ENCODE measurements around the gene VWA8. TPM values are rescaled to one million over a fixed set of nuclear protein-coding genes. Genes with fewer than 3 reads are reported as not detected.
"Not testable (repeated sequence)": the region's sequence is repeated elsewhere in the genome, so short reads cannot be mapped to it uniquely, and the experiment has no call there.

The VWA8 gene
- total RNA-seq, 1 donor from 2014 or later = 49.3 TPM

DNA sequence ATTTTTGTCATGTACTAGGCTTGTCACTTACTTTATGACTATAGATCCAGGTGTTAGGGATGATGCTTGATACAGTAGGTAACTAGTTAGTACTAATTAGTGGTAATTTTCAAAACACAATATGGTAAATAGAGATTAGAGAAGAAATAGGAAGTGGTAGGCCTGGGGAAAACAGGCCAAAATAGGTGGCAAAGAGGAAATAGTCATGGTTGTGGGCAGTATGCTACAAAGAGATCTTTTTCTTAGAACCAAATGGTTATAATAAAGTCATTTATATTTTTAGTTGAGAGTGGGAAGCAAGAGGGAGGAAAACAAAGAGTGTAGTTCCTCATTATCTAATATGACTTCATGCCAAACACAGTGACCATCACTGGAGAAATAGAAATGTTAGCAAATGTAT, 9.1 kb upstream of the VWA8 start:
- FAIRE-seq (no peak), DNase-seq (ENCODE audit: low spot score in 2 of 2) (no peak)

GRCh38 chr13:41969072-41969471, 8.2 kb upstream of the VWA8 start:
- no peak for DNase-seq (ENCODE audit: low spot score in 2 of 2)
- FAIRE-seq = no peak

GRCh38 chr13:41966671-41967070, 5.8 kb upstream of the VWA8 start:
- FAIRE-seq = no peak
- no peak for DNase-seq (ENCODE audit: low spot score in 2 of 2)

GRCh38 chr13:41962994-41963393, 2.1 kb upstream of the VWA8 start:
- FAIRE-seq (no peak), DNase-seq (ENCODE audit: low spot score in 2 of 2) (no peak)

DNA sequence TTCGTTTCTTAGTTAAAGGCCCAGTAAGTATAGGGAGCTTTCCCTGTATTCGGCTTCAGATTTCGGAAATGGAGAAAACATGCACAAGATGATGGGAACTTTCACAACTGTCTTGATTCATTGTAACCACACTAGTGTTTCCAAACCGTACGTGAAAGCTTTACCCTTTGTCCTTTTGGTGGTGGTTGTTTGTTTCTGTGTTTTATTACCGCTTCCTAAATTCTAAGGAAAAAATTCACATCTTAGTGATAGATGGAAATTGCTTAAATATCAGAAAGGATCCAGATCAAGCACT, 504 bp upstream of the VWA8 start:
- no peak for DNase-seq (ENCODE audit: low spot score in 2 of 2)
- no peak for FAIRE-seq

DNA sequence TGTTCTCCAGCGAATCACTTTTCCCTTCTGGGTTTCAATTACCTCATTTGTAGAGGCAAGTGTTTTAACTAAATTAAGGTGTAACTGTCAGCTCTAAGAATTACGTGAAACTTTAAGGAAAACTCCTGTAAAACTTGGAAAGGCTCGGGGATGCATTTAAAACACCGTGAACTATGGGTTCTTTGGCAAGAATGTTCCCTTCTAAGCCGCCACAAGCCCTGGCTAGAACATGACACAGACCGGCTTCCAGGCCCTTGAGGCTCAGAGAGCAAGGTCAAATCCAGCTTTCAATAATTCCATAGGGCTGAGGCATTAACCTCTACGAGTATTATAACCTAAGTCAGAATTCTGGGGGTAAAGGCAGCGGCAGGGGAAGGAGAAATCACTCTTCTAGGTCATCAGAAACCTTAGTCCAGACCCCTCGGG, 685 bp downstream of the VWA8 start:
- DNase-seq (ENCODE audit: low spot score in 2 of 2) (peak; percentile 17 to 31), FAIRE-seq (no peak)

DNA sequence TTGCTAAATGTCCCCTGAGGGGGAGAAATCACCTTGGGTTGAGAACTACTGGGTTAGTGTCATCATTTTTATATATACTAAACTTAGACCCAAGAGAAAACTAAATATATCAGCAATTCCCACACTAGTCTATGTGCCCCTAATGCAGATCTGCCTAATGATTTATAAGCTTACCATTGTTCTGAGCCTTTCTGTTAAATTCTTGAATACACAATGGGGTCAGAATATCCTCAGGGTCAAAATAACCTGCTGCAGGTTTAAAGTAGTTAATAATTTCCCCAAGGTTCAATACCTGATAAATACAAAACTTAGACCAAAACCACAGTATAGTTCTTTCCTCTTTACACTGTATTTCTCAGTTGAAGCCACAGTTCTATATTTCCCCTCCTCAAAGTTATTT, 4.6 kb downstream of the VWA8 start:
- DNase-seq (ENCODE audit: low spot score in 2 of 2) = no peak
- FAIRE-seq = no peak

DNA sequence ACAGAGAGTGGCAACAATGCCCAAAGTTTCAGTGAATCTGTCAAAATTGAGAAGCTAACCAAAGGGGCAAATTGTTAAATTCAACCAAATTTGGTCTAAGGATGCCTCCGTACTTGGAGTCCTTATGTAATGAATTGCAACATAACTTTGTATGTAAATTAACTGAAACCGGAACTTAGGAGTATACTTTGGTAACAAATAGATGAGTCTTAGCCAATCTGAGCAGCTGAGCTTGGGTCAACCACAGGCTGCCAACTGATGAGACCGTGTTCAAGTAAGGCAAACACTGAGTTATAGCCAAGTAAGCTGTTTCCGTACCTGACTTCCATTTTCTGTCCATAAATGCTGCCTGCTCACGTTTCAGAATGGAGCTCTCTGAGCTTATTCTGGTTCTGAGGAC, 5.3 kb downstream of the VWA8 start:
- DNase-seq (ENCODE audit: low spot score in 2 of 2) (no peak), FAIRE-seq (no peak)

DNA sequence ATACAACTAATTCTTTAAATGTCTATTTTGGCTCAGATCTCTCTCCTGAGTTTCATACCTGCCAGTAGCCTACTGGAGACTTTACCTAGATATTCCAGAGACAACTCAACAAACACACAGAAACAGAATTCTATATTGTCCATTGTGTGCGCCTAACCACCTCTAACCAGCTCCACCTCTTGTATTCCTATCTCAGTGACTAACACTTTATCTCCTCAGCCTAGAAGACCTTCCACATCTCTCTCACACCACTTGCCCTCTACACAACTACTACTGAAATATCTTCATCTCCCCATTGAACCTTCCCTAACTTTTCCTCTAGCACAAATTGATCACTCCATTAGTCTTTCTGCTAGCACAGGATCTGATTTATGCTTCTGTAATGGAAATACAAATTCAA, 6.7 kb downstream of the VWA8 start:
- no peak for FAIRE-seq
- no peak for DNase-seq (ENCODE audit: low spot score in 2 of 2)

GRCh38 chr13:41952749-41953148, 8.2 kb downstream of the VWA8 start:
- no peak for DNase-seq (ENCODE audit: low spot score in 2 of 2)
- no peak for FAIRE-seq

DNA sequence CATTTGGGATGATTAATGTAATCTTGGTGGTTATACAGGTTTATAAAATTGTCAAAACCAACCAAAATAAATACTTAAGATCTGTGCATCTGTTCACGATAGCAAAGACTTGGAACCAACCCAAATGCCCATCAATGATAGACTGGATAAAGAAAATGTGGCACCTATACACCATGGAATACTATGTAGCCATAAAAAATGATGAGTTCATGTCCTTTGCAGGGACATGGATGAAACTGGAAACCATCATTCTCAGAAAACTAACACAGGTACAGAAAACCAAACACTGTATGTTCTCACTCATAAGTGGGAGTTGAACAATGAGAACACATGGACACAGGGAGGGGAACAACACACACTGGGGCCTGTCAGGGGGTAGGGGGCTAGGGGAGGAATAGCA, 11.8 kb downstream of the VWA8 start:
- FAIRE-seq; DNase-seq (ENCODE audit: low spot score in 2 of 2): not testable (repeated sequence)

DNA sequence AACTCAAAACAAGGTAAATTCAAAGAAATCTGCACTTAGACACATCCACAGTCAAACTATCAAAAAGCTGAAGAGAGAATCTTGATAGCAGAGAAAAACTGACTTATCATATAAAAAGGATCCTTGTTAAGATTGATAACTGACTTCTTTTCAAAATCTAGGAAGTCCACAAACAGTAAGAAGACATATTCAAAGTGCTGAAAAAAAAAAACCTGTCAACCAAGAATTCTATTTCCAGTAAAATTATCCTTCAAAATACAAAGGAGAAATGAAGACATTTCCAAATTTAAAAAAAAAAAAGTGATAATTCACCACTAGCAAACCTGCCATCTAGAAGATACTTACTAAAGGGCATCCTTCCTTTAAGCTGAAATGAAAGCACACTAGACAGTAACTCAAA, 15.0 kb downstream of the VWA8 start:
- FAIRE-seq (peak; percentile 13), DNase-seq (ENCODE audit: low spot score in 2 of 2) (no peak)

DNA sequence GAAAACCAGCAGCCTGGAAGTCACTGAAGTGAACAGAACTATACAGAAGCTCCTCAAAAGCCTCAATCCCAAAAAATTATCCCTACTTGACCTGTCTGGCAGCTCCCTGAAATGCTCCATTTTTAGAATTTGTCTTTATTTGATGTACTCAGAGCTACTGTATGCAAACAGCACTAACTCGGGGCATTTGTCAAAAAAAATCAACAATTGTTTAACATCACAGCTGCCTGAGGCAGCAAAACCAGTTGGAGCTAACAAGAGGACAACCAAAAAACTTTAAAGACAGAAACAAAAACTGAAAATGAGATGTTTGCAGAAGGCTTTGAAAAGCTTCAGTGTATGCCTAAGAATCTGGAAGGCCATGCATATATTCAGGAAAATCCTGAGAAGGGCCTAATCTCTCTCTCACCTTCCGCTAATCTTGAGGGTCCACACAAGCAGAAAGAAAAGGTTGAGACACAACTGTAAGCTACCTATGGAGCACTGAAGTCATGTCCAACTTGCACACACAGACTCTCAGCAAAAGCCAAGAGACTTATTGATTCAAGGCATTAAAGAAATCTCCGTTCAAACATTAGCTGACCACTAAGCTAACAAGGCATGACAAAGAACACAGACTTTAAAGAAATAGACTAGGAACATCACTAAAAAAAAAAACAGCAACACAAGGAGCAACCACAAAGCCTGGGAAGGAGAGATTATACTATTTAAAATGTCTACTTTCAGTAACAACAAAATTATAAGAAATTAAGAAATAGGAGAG, 16.1 kb downstream of the VWA8 start:
- DNase-seq (ENCODE audit: low spot score in 2 of 2) (no peak), FAIRE-seq (no peak)

- no peak for DNase-seq (ENCODE audit: low spot score in 2 of 2)
- no peak for FAIRE-seq
Observed at GRCh38 chr13:41944229-41944628, 16.7 kb downstream of the VWA8 start.

DNA sequence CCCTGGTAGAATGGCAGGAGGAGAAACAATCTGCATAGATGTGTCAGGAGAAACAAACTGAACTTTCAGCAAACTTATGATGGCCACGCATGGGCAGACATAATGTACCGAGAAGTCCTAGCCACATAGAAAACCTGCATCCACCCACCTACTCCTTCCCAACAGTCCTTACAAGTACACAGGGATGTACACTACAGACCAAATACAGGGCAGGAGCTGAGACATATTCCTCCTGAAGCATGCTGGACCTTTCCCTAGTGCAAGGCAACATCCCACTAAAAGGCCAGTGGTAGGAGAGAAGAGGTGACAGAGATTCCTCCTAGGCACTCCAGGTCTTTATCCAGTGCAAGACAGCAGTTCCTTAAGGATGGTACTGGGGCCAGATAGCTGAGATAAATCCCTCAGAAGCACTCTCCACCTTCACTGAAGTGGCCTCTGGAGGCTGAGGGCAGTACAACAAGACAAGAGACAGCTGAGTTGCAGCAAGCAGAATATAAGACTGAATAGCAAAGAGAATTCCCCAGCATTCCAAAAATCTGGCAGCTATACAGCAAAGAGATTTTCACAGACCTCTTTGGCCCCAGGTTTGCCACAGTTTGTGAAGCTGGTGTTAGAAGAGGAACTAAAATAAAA, 18.3 kb downstream of the VWA8 start:
- no peak for FAIRE-seq
- no peak for DNase-seq (ENCODE audit: low spot score in 2 of 2)

DNA sequence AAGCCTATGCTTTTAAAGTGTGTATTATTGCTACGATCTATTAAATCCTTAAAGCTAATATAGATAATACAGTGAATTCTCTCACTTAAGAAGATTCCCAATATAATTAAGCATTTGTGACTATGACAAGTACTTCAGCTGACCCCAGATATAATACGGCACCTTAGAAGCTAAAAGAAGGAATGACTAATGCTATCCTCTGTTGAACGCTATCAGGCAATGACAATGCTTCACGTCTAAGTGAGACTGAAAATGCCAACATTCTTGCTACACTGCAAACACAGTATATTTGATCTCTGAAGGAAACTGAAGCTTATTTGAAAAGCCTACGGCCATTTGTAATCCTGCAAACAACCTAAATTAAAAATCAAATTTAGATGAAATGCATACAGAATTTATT, 19.7 kb downstream of the VWA8 start:
- DNase-seq (ENCODE audit: low spot score in 2 of 2) = no peak
- FAIRE-seq = no peak

DNA sequence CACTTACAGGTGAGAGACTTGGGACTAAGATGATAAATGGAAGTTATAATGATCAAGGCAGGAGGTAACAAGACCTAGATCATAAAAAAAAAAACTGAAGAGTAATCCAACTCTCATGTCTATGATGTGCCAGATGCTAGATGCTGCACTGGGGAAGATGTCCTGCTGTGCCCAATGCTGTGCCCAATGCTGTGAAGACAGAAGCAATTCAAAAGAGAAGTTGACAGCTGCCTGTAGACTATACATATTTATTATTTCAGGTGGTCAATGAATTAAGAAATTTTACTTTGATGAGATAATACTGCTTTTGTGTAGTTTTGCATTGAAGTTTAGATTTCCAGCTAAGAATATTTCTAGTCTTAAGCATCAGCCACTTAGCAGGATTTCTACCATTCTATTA, 21.5 kb downstream of the VWA8 start:
- DNase-seq (ENCODE audit: low spot score in 2 of 2) = no peak
- no peak for FAIRE-seq

DNA sequence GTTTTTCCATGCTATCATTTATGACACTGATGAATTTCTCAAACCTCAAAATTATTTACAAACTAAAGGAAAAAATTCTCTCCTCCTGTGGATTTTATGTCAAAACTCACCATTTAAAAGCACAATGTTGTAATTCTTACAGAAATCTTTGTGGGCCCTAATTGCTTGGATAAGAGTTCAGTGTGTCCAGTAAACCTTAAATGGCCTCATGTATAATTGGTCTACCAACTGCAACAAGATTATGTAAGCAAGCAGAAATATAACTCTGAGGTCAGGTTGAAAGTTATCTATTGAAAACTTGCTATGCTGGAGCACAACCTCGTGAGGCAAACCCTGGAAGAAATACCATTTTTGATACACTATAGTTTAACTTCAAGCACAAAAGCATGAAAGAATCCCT, 22.0 kb downstream of the VWA8 start:
- FAIRE-seq (no peak), DNase-seq (ENCODE audit: low spot score in 2 of 2) (no peak)

DNA sequence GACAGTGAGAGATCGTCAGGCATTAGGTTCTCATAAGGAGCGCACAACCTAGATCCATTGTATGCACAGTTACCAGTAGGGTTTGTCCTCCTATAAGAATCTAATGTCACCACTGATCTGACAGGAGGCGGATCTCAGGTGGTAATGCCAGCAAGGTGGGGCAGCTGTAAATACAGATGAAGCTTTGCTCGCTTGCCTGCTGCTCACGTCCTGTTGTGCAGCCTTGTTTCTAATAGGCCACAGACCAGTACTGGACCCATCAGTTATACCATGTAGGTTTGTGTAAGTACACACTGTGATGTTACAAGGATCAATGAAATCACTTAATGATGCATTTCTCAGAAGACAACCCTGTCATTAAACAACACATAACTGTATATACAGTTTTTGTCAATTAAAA, 23.5 kb downstream of the VWA8 start:
- FAIRE-seq = no peak

DNA sequence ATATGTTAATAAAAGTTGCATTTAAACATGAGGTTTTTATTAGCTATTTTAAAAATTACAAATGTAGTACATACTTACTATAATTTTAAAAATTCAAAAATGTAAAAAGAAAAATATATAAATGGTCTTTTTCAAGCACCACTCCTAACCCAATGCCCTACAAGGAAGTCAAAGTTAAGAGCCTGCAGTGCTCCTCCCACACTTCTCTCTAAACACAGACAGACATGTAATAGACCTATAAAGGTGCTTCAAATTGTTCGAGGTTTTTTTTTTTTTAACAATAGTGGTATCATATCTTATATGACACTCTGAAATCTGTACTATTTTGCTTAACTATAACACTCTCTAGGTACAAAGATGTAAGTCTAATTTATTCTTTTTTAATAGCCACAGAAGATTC, 25.4 kb downstream of the VWA8 start:
- no peak for DNase-seq (ENCODE audit: low spot score in 2 of 2)
- no peak for FAIRE-seq

More for the DNA sequence above, 23.5 kb downstream of the VWA8 start:
- DNase-seq (ENCODE audit: low spot score in 2 of 2) = no peak

GRCh38 chr13:41934994-41935393, 25.9 kb downstream of the VWA8 start:
- DNase-seq (ENCODE audit: low spot score in 2 of 2) = no peak
- peak; percentile 51 for FAIRE-seq

DNA sequence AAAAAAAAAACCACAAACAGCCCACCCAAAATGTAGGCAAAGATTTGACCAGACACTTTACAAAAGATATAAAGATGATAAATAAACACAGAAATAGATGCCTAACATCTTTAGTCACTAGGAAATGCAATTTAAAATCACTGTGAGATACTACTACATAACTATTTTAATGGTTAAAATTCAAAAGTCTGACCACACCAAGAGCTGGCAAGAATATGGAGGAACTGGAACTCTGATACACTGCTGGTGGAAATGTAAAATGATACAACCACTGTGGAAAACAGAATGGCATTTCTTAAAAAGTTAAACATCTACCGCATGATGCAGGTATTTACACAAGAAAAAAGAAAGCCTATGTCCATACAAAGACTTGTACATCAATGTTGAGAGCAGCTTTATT, 26.8 kb downstream of the VWA8 start:
- DNase-seq (ENCODE audit: low spot score in 2 of 2) (no peak), FAIRE-seq (no peak)

- DNase-seq (ENCODE audit: low spot score in 2 of 2) = no peak
- FAIRE-seq = no peak
Observed at GRCh38 chr13:41931337-41931736, 29.6 kb downstream of the VWA8 start.
